NB4 (cell line): ENCODE measurements around the gene MCC.

Experiments
- MYC ChIP-seq: IDR thresholded peaks from 2 replicates; pipeline ENCODE4 v1.6.1; 2011; ENCODE audit warnings: low read depth, low read length
- POLR2A ChIP-seq: IDR thresholded peaks from 2 replicates; pipeline ENCODE4 v1.6.1; 2011; ENCODE audit warnings: mild to moderate bottlenecking; ENCODE audit not compliant: insufficient read length; ENCODE audit errors: extremely low read depth
- TF ChIP-seq, protein P1 (sequence below): IDR thresholded peaks from one replicate; pipeline ENCODE4 v1.5.1; 2012; ENCODE audit warnings: low read depth, low read length
- TF ChIP-seq, protein P2 (sequence below): IDR thresholded peaks from 2 replicates; pipeline ENCODE4 v1.6.1; 2011; ENCODE audit warnings: low read depth, low read length

DNA sequence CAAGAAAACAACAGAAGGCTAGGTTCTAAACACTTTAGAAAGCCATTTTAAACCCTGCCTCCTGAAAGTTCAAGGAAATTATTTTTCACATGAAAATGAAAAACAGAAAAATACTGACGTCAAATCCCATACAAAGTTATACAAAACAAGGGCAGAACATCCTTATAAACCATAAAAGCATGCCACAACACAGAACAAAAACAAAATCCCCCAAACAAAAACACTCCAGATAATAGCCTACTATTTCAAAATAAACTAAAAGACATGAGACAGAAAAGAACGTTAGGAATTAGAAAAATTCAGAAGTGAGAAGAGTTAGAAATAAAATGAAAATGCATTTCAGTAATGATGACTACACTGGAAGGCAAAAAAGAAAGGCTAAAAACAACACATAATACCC lies 338.0 kb downstream of the MCC start:
- TF ChIP-seq, protein P1, sequence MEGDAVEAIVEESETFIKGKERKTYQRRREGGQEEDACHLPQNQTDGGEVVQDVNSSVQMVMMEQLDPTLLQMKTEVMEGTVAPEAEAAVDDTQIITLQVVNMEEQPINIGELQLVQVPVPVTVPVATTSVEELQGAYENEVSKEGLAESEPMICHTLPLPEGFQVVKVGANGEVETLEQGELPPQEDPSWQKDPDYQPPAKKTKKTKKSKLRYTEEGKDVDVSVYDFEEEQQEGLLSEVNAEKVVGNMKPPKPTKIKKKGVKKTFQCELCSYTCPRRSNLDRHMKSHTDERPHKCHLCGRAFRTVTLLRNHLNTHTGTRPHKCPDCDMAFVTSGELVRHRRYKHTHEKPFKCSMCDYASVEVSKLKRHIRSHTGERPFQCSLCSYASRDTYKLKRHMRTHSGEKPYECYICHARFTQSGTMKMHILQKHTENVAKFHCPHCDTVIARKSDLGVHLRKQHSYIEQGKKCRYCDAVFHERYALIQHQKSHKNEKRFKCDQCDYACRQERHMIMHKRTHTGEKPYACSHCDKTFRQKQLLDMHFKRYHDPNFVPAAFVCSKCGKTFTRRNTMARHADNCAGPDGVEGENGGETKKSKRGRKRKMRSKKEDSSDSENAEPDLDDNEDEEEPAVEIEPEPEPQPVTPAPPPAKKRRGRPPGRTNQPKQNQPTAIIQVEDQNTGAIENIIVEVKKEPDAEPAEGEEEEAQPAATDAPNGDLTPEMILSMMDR, result no peak
- TF ChIP-seq, protein P2, sequence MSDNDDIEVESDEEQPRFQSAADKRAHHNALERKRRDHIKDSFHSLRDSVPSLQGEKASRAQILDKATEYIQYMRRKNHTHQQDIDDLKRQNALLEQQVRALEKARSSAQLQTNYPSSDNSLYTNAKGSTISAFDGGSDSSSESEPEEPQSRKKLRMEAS, result no peak
- TF ChIP-seq POLR2A (no peak), MYC (no peak)
